ENCODE results near the gene CUL1.

CUL1 gene

DNA sequence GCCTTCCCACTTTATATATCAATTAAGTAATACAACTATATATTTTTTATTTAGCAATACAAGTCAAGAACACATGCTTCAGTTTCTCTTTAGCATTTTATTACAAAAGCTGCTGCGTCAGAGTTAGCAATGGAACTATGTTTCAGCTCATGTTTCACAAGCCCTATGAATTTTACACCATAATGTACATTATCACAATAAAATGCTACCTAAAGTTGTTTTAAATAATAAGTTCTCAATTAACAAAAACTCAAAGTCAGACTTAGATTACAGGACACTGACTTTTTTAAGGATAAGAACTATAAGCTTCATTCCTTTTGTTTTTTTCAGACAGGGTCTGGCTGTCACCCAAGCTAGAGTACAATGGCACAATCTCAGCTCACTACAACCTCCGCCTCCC is 133.1 kb downstream of the CUL1 start:
- no peaks in the 10 kb centered on the region for H3K4me1 ChIP-seq (ENCODE audit: control insufficient read depth, insufficient read depth, low read depth, low read length)
- no peak overlapping the region for H3K4me2 ChIP-seq (ENCODE audit: low read length, poor library complexity, severe bottlenecking)
- no peak overlapping the region for H4K91ac ChIP-seq (ENCODE audit: low read length)
- DNase-seq = no peak
- no peaks in the 10 kb centered on the region for H3K9me3 ChIP-seq (ENCODE audit: control insufficient read depth, low read length)
- no peak overlapping the region for H3K18ac ChIP-seq (ENCODE audit: low read depth in 1 of 2, low read length in 2 of 2)
- no peak overlapping the region for H3K4me3 ChIP-seq (ENCODE audit: insufficient read depth in 1 of 2, low read depth in 1 of 2, low read length in 2 of 2)
- H3K14ac ChIP-seq (ENCODE audit: low read length in 2 of 2) = no peak overlapping the region
- H3K36me3 ChIP-seq (ENCODE audit: control insufficient read depth in 1 of 2, insufficient read depth in 2 of 2, low read depth in 1 of 2, low read length in 2 of 2) = peaks cover 0 to 3% of the 10 kb centered on the region in 2 experiments
- H3K79me1 ChIP-seq (replicated peaks; ENCODE audit: low read length, poor library complexity, severe bottlenecking) = peaks cover 19% of the 10 kb centered on the region
- H2AK5ac ChIP-seq (ENCODE audit: low read length, severe bottlenecking) = no peak overlapping the region
- no peak overlapping the region for H2BK15ac ChIP-seq (ENCODE audit: low read depth, poor library complexity, severe bottlenecking)
- H3K27me3 ChIP-seq (ENCODE audit: control insufficient read depth in 1 of 2, insufficient read depth in 1 of 2, low read length in 2 of 2) = no peaks in the 10 kb centered on the region
- WGBS = 97% methylated on average over 2 of the region's 2 CpGs
- peak overlapping the region in 1 of 2 experiments; percentile 6 for H2BK12ac ChIP-seq (ENCODE audit: low read length in 2 of 2)
- no peak overlapping the region for H3K23ac ChIP-seq (ENCODE audit: low read length in 2 of 2)
- no peak overlapping the region for H3K27ac ChIP-seq (ENCODE audit: low read length, poor library complexity, severe bottlenecking)
- no peak overlapping the region for H3K4ac ChIP-seq (ENCODE audit: low read depth in 1 of 2, low read length in 2 of 2)
- H2BK120ac ChIP-seq (ENCODE audit: low read depth, low read length) = no peak overlapping the region
- H4K8ac ChIP-seq (ENCODE audit: low read length) = no peak overlapping the region
- H2AFZ ChIP-seq (ENCODE audit: low read depth, low read length) = no peak overlapping the region
- no peak overlapping the region for H3K9ac ChIP-seq (ENCODE audit: low read length)
- no peak overlapping the region for H2BK5ac ChIP-seq (ENCODE audit: low read depth, low read length, poor library complexity, severe bottlenecking)

DNA sequence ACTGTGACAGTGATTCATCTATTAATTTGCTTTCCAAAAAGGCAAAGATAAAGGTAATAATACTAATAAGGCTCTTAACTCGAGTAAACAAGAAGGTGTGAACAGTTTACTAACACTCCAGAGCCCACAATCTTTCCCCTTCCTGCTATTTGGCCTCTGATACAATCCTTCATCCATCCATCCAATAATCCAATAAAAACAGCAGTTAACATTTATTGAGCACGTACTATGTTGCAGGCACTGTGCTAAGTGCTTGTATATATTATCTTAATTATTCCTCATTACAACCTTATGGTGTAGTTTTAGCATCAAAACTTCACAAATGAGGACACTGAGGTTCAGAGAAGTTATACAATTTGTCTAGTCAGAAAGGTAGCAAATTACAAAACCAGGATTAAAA is 135.9 kb downstream of the CUL1 start:
- Histone ChIP-seq H3K9me3 (ENCODE audit: control insufficient read depth, low read length) (no peaks in the 10 kb centered on the region), H3K4me1 (ENCODE audit: control insufficient read depth, insufficient read depth, low read depth, low read length) (no peaks in the 10 kb centered on the region), H2BK15ac (ENCODE audit: low read depth, poor library complexity, severe bottlenecking) (no peak overlapping the region), H3K36me3 (ENCODE audit: control insufficient read depth in 1 of 2, insufficient read depth in 2 of 2, low read depth in 1 of 2, low read length in 2 of 2) (no peaks in the 10 kb centered on the region), H2BK120ac (ENCODE audit: low read depth, low read length) (no peak overlapping the region), H3K23ac (ENCODE audit: low read length in 2 of 2) (no peak overlapping the region), H2AFZ (ENCODE audit: low read depth, low read length) (no peak overlapping the region), H4K91ac (ENCODE audit: low read length) (no peak overlapping the region), H3K4me2 (ENCODE audit: low read length, poor library complexity, severe bottlenecking) (no peak overlapping the region), H3K4ac (ENCODE audit: low read depth in 1 of 2, low read length in 2 of 2) (no peak overlapping the region), H4K8ac (ENCODE audit: low read length) (no peak overlapping the region), H3K14ac (ENCODE audit: low read length in 2 of 2) (no peak overlapping the region), H2AK5ac (ENCODE audit: low read length, severe bottlenecking) (no peak overlapping the region), H2BK12ac (ENCODE audit: low read length in 2 of 2) (no peak overlapping the region), H2BK5ac (ENCODE audit: low read depth, low read length, poor library complexity, severe bottlenecking) (no peak overlapping the region), H3K79me1 (replicated peaks; ENCODE audit: low read length, poor library complexity, severe bottlenecking) (peaks cover 22% of the 10 kb centered on the region), H3K18ac (ENCODE audit: low read depth in 1 of 2, low read length in 2 of 2) (no peak overlapping the region), H3K4me3 (ENCODE audit: insufficient read depth in 1 of 2, low read depth in 1 of 2, low read length in 2 of 2) (no peak overlapping the region), H3K9ac (ENCODE audit: low read length) (no peak overlapping the region), H3K27me3 (ENCODE audit: control insufficient read depth in 1 of 2, insufficient read depth in 1 of 2, low read length in 2 of 2) (no peaks in the 10 kb centered on the region), H3K27ac (ENCODE audit: low read length, poor library complexity, severe bottlenecking) (no peak overlapping the region)
- WGBS = 100% methylated on average over 1 of the region's 2 CpGs
- DNase-seq = no peak

DNA sequence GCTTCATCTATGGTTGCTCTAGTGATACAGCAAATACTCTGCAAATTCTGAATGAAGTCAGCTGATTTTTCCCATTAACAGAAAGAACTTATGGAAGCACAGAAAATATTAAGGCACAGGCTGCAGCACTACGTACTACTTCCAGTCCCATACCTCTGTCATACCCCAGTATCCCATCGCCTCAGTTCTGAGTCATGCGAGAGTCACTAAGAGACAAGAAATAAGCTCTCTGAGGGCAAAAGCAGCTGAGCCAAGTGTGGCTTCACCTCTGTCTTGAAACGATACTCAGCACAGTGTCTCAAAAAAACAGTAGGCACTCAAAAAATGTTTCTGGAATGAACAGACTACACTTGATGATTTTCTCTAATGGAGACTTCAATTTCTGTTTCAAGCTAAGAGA is 137.2 kb downstream of the CUL1 start:
- Histone ChIP-seq H2AFZ (ENCODE audit: low read depth, low read length) (no peak overlapping the region), H3K27ac (ENCODE audit: low read length, poor library complexity, severe bottlenecking) (no peak overlapping the region), H3K27me3 (ENCODE audit: control insufficient read depth in 1 of 2, insufficient read depth in 1 of 2, low read length in 2 of 2) (no peaks in the 10 kb centered on the region), H3K18ac (ENCODE audit: low read depth in 1 of 2, low read length in 2 of 2) (no peak overlapping the region), H2AK5ac (ENCODE audit: low read length, severe bottlenecking) (no peak overlapping the region), H2BK120ac (ENCODE audit: low read depth, low read length) (no peak overlapping the region), H2BK5ac (ENCODE audit: low read depth, low read length, poor library complexity, severe bottlenecking) (no peak overlapping the region), H3K9ac (ENCODE audit: low read length) (no peak overlapping the region), H2BK12ac (ENCODE audit: low read length in 2 of 2) (no peak overlapping the region), H3K4ac (ENCODE audit: low read depth in 1 of 2, low read length in 2 of 2) (no peak overlapping the region), H4K91ac (ENCODE audit: low read length) (no peak overlapping the region), H4K8ac (ENCODE audit: low read length) (no peak overlapping the region), H3K36me3 (ENCODE audit: control insufficient read depth in 1 of 2, insufficient read depth in 2 of 2, low read depth in 1 of 2, low read length in 2 of 2) (no peaks in the 10 kb centered on the region), H3K79me1 (replicated peaks; ENCODE audit: low read length, poor library complexity, severe bottlenecking) (peaks cover 20% of the 10 kb centered on the region), H3K4me1 (ENCODE audit: control insufficient read depth, insufficient read depth, low read depth, low read length) (no peaks in the 10 kb centered on the region), H3K9me3 (ENCODE audit: control insufficient read depth, low read length) (no peaks in the 10 kb centered on the region), H3K23ac (ENCODE audit: low read length in 2 of 2) (no peak overlapping the region), H3K4me3 (ENCODE audit: insufficient read depth in 1 of 2, low read depth in 1 of 2, low read length in 2 of 2) (no peak overlapping the region), H2BK15ac (ENCODE audit: low read depth, poor library complexity, severe bottlenecking) (no peak overlapping the region), H3K14ac (ENCODE audit: low read length in 2 of 2) (no peak overlapping the region), H3K4me2 (ENCODE audit: low read length, poor library complexity, severe bottlenecking) (no peak overlapping the region)
- WGBS = 93% methylated on average over 4 of the region's 4 CpGs
- no peak for DNase-seq

DNA sequence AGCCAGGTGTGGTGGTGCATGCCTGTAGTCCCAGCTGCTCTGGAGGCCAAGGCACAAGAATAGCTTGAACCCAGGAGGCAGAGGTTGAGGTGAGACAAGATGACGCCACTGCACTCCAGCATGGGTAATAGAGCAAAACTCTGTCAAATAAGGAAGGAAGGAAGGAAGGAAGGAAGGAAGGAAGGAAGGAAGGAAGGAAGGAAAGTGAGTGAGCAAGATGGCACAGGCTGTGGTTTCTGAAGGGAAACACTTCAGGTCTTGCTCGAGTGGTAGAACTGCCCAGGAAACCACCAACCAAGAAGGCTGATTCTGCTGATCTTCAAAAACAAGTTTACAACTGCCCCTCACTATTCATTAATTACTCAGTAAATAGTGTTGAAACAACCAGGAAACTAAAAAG is 140.2 kb downstream of the CUL1 start:
- Histone ChIP-seq H3K9ac (ENCODE audit: low read length) (no peak overlapping the region), H2BK12ac (ENCODE audit: low read length in 2 of 2) (no peak overlapping the region)

More for the DNA sequence above, 140.2 kb downstream of the CUL1 start:
- H2AFZ ChIP-seq (ENCODE audit: low read depth, low read length) = no peak overlapping the region
- no peak overlapping the region for H4K8ac ChIP-seq (ENCODE audit: low read length)
- H2BK5ac ChIP-seq (ENCODE audit: low read depth, low read length, poor library complexity, severe bottlenecking) = no peak overlapping the region
- WGBS = 97% methylated on average over 2 of the region's 2 CpGs
- H3K18ac ChIP-seq (ENCODE audit: low read depth in 1 of 2, low read length in 2 of 2) = no peak overlapping the region
- H2BK120ac ChIP-seq (ENCODE audit: low read depth, low read length) = no peak overlapping the region
- H3K4me1 ChIP-seq (ENCODE audit: control insufficient read depth, insufficient read depth, low read depth, low read length) = no peaks in the 10 kb centered on the region
- no peaks in the 10 kb centered on the region for H3K36me3 ChIP-seq (ENCODE audit: control insufficient read depth in 1 of 2, insufficient read depth in 2 of 2, low read depth in 1 of 2, low read length in 2 of 2)
- H3K4me3 ChIP-seq (ENCODE audit: insufficient read depth in 1 of 2, low read depth in 1 of 2, low read length in 2 of 2) = no peak overlapping the region
- no peak overlapping the region for H3K23ac ChIP-seq (ENCODE audit: low read length in 2 of 2)
- H3K4ac ChIP-seq (ENCODE audit: low read depth in 1 of 2, low read length in 2 of 2) = no peak overlapping the region
- no peaks in the 10 kb centered on the region for H3K27me3 ChIP-seq (ENCODE audit: control insufficient read depth in 1 of 2, insufficient read depth in 1 of 2, low read length in 2 of 2)
- H3K79me1 ChIP-seq (replicated peaks; ENCODE audit: low read length, poor library complexity, severe bottlenecking) = peaks cover 21% of the 10 kb centered on the region
- H3K9me3 ChIP-seq (ENCODE audit: control insufficient read depth, low read length) = no peaks in the 10 kb centered on the region
- no peak for DNase-seq
- H3K14ac ChIP-seq (ENCODE audit: low read length in 2 of 2) = no peak overlapping the region
- H2BK15ac ChIP-seq (ENCODE audit: low read depth, poor library complexity, severe bottlenecking) = no peak overlapping the region
- no peak overlapping the region for H3K27ac ChIP-seq (ENCODE audit: low read length, poor library complexity, severe bottlenecking)
- H4K91ac ChIP-seq (ENCODE audit: low read length) = no peak overlapping the region
- H2AK5ac ChIP-seq (ENCODE audit: low read length, severe bottlenecking) = no peak overlapping the region
- no peak overlapping the region for H3K4me2 ChIP-seq (ENCODE audit: low read length, poor library complexity, severe bottlenecking)
